H1 (cell line): ENCODE measurements around the gene EPHB3. TPM values are rescaled to one million over a fixed set of nuclear protein-coding genes. Genes with fewer than 3 reads are reported as not detected.
A peak's percentile ranks its signal among the peaks of the same experiment; 100 is the strongest.

Experiments
- CTCF ChIA-PET: fragments of 300-600 bp; sonication (Branson Sonifier 250); formaldehyde crosslinking; loops from one replicate; lab custom pipeline; 2021; ENCODE audit not compliant: partially characterized antibody; lab: Charles Lee
- POLR2A ChIA-PET: fragments of 300-600 bp; sonication (Branson Sonifier 250); formaldehyde crosslinking; loops from one replicate; lab custom pipeline; 2021; ENCODE audit warnings: inconsistent platforms; ENCODE audit not compliant: partially characterized antibody; lab: Charles Lee
- DNase-seq, 2 experiments: peaks; one replicate each; pipeline versions ENCODE4 v3.0.0 to v3.0.0-alpha.2; 2010 to 2022; ENCODE audit warnings: low spot score in 2 of 2, low read depth in 1 of 2, mixed read lengths in 1 of 2
- FAIRE-seq: peaks from 2 replicates; lab custom pipeline; 2011; peaks lifted over from hg19 to GRCh38; lab: Jason Lieb, UNC
- H2AFZ ChIP-seq: 2 replicates; pipeline ENCODE4 v1.8.1; 2012; ENCODE audit warnings: low read length, inconsistent platforms
- H2AK5ac ChIP-seq: 2 replicates; pipeline ENCODE4 v1.6.1; 2013; ENCODE audit warnings: low read depth, low read length
- H2BK120ac ChIP-seq: replicated peaks from 2 replicates; pipeline ENCODE3; 2013; ENCODE audit warnings: low read depth, low read length, inconsistent platforms
- H2BK12ac ChIP-seq: 2 replicates; pipeline ENCODE4 v1.6.1; 2013; ENCODE audit warnings: low read depth, low read length
- H2BK15ac ChIP-seq: 2 replicates; pipeline ENCODE4 v1.6.1; 2013; ENCODE audit warnings: low read length
- H2BK20ac ChIP-seq: 2 replicates; pipeline ENCODE4 v1.6.1; 2013; ENCODE audit warnings: low read length
- H2BK5ac ChIP-seq: 2 replicates; pipeline ENCODE4 v1.6.1; 2013; ENCODE audit warnings: low read depth, low read length
- H3K14ac ChIP-seq: 2 replicates; pipeline ENCODE4 v1.6.1; 2013; ENCODE audit warnings: inconsistent platforms; ENCODE audit not compliant: insufficient read length
- H3K18ac ChIP-seq: 2 replicates; pipeline ENCODE4 v1.6.1; 2013; ENCODE audit warnings: low read length; ENCODE audit errors: extremely low read depth
- H3K23ac ChIP-seq: 2 replicates; pipeline ENCODE4 v1.6.1; 2013; ENCODE audit warnings: inconsistent platforms; ENCODE audit not compliant: insufficient read length
- H3K23me2 ChIP-seq: 2 replicates; pipeline ENCODE4 v1.6.1; 2013; ENCODE audit warnings: low read depth, low read length
- H3K27ac ChIP-seq: 2 replicates; pipeline ENCODE4 v1.6.1; 2011; ENCODE audit warnings: low read depth, low read length, inconsistent platforms
- H3K27me3 ChIP-seq, 4 experiments: replicated peaks in 1 of 4; 1 replicate in 1 of 4; 2 replicates in 3 of 4; pipeline versions ENCODE4 v1.6.1 to v1.8.1; 2011 to 2013; ENCODE audit warnings: low read length in 3 of 4, mild to moderate bottlenecking in 3 of 4, inconsistent platforms in 2 of 4, mixed read lengths in 2 of 4, moderate library complexity in 1 of 4; ENCODE audit not compliant: control insufficient read depth in 3 of 4, insufficient read depth in 3 of 4; ENCODE audit errors: extremely low read depth in 1 of 4
- H3K36me3 ChIP-seq, 4 experiments: 2 replicates each; pipeline versions ENCODE4 v1.6.1 to v1.8.1; 2011 to 2013; ENCODE audit warnings: mild to moderate bottlenecking in 4 of 4, low read length in 3 of 4, moderate library complexity in 2 of 4, control low read depth in 1 of 4, inconsistent platforms in 1 of 4; ENCODE audit not compliant: insufficient read depth in 4 of 4, control insufficient read depth in 2 of 4
- H3K4ac ChIP-seq: replicated peaks from 2 replicates; pipeline ENCODE3; 2013; ENCODE audit warnings: low read length, low read depth, mixed read lengths, inconsistent platforms; ENCODE audit not compliant: insufficient read length
- H3K4me1 ChIP-seq, 4 experiments: replicated peaks in 1 of 4; 1 replicate in 1 of 4; 2 replicates in 3 of 4; pipeline versions ENCODE4 v1.6.1 to v1.8.1; 2011 to 2013; ENCODE audit warnings: low read length in 3 of 4, inconsistent platforms in 2 of 4, mixed read lengths in 1 of 4; ENCODE audit not compliant: insufficient read depth in 4 of 4, control insufficient read depth in 3 of 4
- H3K4me2 ChIP-seq, 2 experiments: 2 replicates each; pipeline versions ENCODE4 v1.6.1 to v1.8.1; 2011 to 2013; ENCODE audit warnings: low read depth in 2 of 2, low read length in 2 of 2, control low read depth in 1 of 2, inconsistent platforms in 1 of 2, mild to moderate bottlenecking in 1 of 2; ENCODE audit not compliant: insufficient read depth in 1 of 2
- H3K4me3 ChIP-seq, 4 experiments: fragments of 200-600, 300-600 bp in 1 of 4; sonication (generic), shearing (Covaris generic), sonication (Bioruptor Twin) in 1 of 4; 2 replicates each; pipeline versions ENCODE4 v1.5.1 to v1.8.1; 2011 to 2016; ENCODE audit warnings: low read length in 4 of 4, low read depth in 3 of 4, control low read depth in 2 of 4, inconsistent platforms in 2 of 4, mild to moderate bottlenecking in 2 of 4, mixed read lengths in 1 of 4, moderate library complexity in 1 of 4; ENCODE audit not compliant: insufficient read depth in 2 of 4; ENCODE audit errors: extremely low read depth in 1 of 4
- H3K56ac ChIP-seq: replicated peaks from 2 replicates; pipeline ENCODE3; 2013; ENCODE audit warnings: low read depth, mild to moderate bottlenecking, mixed read lengths, low read length, inconsistent platforms; ENCODE audit not compliant: insufficient read length
- H3K79me1 ChIP-seq: 2 replicates; pipeline ENCODE4 v1.6.1; 2013; ENCODE audit warnings: low read depth, low read length, control low read depth
- H3K79me2 ChIP-seq, 2 experiments: 2 replicates each; pipeline versions ENCODE4 v1.6.1 to v1.8.1; 2012 to 2013; ENCODE audit warnings: low read length in 2 of 2, mild to moderate bottlenecking in 2 of 2, inconsistent platforms in 1 of 2; ENCODE audit not compliant: insufficient read depth in 2 of 2, control insufficient read depth in 1 of 2
- H3K9ac ChIP-seq, 4 experiments: replicated peaks in 1 of 4; 1 replicate in 1 of 4; 2 replicates in 3 of 4; pipeline versions ENCODE4 v1.6.1 to v1.8.1; 2011 to 2013; ENCODE audit warnings: low read depth in 3 of 4, low read length in 3 of 4, control low read depth in 2 of 4, mild to moderate bottlenecking in 2 of 4, moderate library complexity in 2 of 4, inconsistent platforms in 1 of 4; ENCODE audit errors: extremely low read depth in 1 of 4
- H3K9me3 ChIP-seq, 2 experiments: 2 replicates each; pipeline versions ENCODE4 v1.6.1 to v1.8.1; 2012 to 2013; ENCODE audit warnings: mild to moderate bottlenecking in 2 of 2, moderate library complexity in 2 of 2, control low read depth in 1 of 2, inconsistent platforms in 1 of 2, low read depth in 1 of 2, low read length in 1 of 2, mixed read lengths in 1 of 2; ENCODE audit not compliant: insufficient read depth in 2 of 2
- H4K20me1 ChIP-seq, 2 experiments: replicated peaks in 1 of 2; 2 replicates each; pipeline versions ENCODE3 to v1.8.1; 2011 to 2013; ENCODE audit warnings: inconsistent platforms in 2 of 2, low read length in 2 of 2, mild to moderate bottlenecking in 1 of 2; ENCODE audit not compliant: insufficient read depth in 2 of 2, control insufficient read depth in 1 of 2
- H4K5ac ChIP-seq: 2 replicates; pipeline ENCODE4 v1.6.1; 2013; ENCODE audit warnings: low read length, low read depth, mixed read lengths, inconsistent platforms; ENCODE audit not compliant: insufficient read length
- H4K8ac ChIP-seq: 2 replicates; pipeline ENCODE4 v1.8.0; 2013; ENCODE audit warnings: mild to moderate bottlenecking, moderate library complexity, low read length, inconsistent platforms; ENCODE audit not compliant: insufficient read depth; ENCODE audit errors: extremely low read depth
- H4K91ac ChIP-seq: replicated peaks from 2 replicates; pipeline ENCODE3; 2013; ENCODE audit warnings: low read length, mixed read lengths, inconsistent platforms; ENCODE audit not compliant: insufficient read length
- ASH2L ChIP-seq: fragments of 200-600, 300-600 bp; sonication (generic); IDR thresholded peaks from one replicate; pipeline ENCODE4 v1.7.1; 2017; ENCODE audit warnings: low read length
- CBX5 ChIP-seq: fragments of 300-800, 300-1000 bp; sonication (generic); IDR thresholded peaks from 2 replicates; pipeline ENCODE4 v1.7.1; 2016; ENCODE audit warnings: antibody characterized with exemption, low read length, low read depth
- CREB1 ChIP-seq: IDR thresholded peaks from 2 replicates; pipeline ENCODE4 v1.6.1; 2012; ENCODE audit warnings: inconsistent platforms
- GABPA ChIP-seq: IDR thresholded peaks from 2 replicates; pipeline ENCODE4 v1.6.1; 2011; ENCODE audit warnings: mild to moderate bottlenecking, low read length, moderate library complexity, borderline replicate concordance; ENCODE audit not compliant: insufficient read depth
- HDAC6 ChIP-seq: IDR thresholded peaks from one replicate; pipeline ENCODE4 v1.7.1; 2012; ENCODE audit warnings: low read depth, mild to moderate bottlenecking, inconsistent platforms, low read length, moderate library complexity
- NANOG ChIP-seq: IDR thresholded peaks from 2 replicates; pipeline ENCODE4 v1.6.1; 2011; ENCODE audit warnings: low read length, low read depth, mild to moderate bottlenecking, inconsistent platforms; ENCODE audit not compliant: insufficient read depth, poor library complexity, severe bottlenecking
- RAD21 ChIP-seq, 2 experiments: IDR thresholded peaks in 1 of 2; conservative IDR thresholded peaks in 1 of 2; 2 replicates each; pipeline ENCODE4 v1.6.1; 2011; ENCODE audit warnings: low read depth in 2 of 2, low read length in 2 of 2, improper control_type of control experiment in 1 of 2, inconsistent platforms in 1 of 2, mild to moderate bottlenecking in 1 of 2, moderate library complexity in 1 of 2
- WGBS, 2 experiments: shearing (Covaris generic) in 1 of 2; methylation state at CpG; one replicate each; pipeline versions ENCODE4 v1.1.6 to v1.1.7; 2013 to 2015; ENCODE audit warnings: low lambda C conversion rate in 2 of 2, mixed read lengths in 2 of 2, inconsistent platforms in 1 of 2, low coverage in 1 of 2, missing lambda C conversion rate in 1 of 2; ENCODE audit not compliant: insufficient replicate concordance in 2 of 2, insufficient coverage in 1 of 2, insufficient read length in 1 of 2; ENCODE audit errors: extremely low coverage in 1 of 2, missing lambda C conversion rate in 1 of 2; 5-methylcytosine and 5-hydroxymethylcytosine counted together
- polyA plus RNA-seq, 7 experiments: library from polyadenylated mRNA; depleted of rRNA in 3 of 7; stranded (reverse) in 5 of 7; unstranded in 2 of 7; fragments of >200 nt in 5 of 7; fragments of 200-250 nt in 2 of 7; gene quantifications; 1 replicate in 5 of 7; 2 replicates in 1 of 7; 4 replicates in 1 of 7; pipeline versions ENCODE4 v1.2.1 to v1.2.3, GENCODE V29; 2011 to 2013; ENCODE audit warnings: missing spikeins in 2 of 7, mixed read lengths in 2 of 7
- total RNA-seq: library from RNA; stranded (reverse); fragmentation: NEBNext Ultra II Directional; extraction: Animal tissue kit (Norgen Biotek cat#: 25700); gene quantifications from 2 replicates; pipeline ENCODE4 v1.2.1, GENCODE V29; 2021
- TF ChIP-seq, protein P1 (sequence below), 3 experiments: IDR thresholded peaks; 1 replicate in 2 of 3; 2 replicates in 1 of 3; pipeline versions ENCODE4 v1.5.1 to v1.6.1; 2011; ENCODE audit warnings: low read length in 3 of 3, mild to moderate bottlenecking in 3 of 3, inconsistent platforms in 2 of 3, low read depth in 1 of 3, moderate library complexity in 1 of 3; ENCODE audit not compliant: insufficient read depth in 1 of 3; ENCODE audit errors: control extremely low read depth in 1 of 3

EPHB3 gene
- total and polyA plus RNA-seq, 2 of the 8 experiments (the other 6 are each of a cell fraction or from before 2014, with no cell fraction given): 0.41 to 0.91 TPM

DNA sequence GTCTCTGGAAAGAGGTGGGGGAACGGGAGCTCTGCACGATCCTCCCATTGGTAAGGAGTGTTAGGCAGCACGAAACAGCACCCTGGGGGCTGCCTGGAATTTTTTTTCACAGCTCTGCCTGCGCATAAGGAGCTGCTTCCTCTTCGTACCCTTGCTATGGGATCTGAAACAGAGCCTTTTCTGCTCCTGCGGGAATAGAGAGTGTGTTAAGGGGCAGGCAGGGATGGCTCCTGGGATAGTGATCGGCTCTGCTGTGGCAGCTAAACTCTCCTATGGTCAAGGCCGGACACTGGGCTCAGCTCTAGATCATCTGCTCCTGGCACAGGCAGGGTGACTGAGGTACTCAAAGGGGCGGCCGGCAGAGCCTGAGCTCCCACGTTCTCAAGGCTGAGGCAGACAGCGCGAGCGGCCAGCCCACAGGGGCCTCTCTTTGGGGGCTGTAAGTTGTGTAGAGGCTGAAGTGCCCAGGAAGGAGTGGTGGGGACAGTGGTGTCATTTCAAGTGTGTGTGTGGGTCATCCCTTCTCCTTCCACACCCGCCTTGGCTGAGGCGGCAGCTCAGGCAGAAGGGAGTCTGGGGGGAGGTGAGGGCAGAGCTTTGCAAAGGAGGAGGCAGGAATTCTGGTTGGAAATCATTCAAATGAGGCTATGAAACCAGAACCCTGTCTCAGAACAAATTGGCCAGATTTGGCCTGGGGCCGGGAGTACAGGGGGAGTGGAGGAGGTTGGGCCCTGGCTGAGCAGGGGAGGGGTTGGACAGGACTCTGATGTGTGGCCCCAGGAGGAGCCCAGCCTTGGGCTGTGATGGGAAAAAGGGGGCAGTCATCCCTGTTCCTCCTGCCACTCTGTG lies 31.0 kb downstream of the EPHB3 start:
- no peak overlapping the region for H4K5ac ChIP-seq
- no peak overlapping the region for H2BK20ac ChIP-seq
- H3K79me1 ChIP-seq: no peaks in the 10 kb centered on the region
- peaks cover 0 to 21% (median 20%) of the 10 kb centered on the region in 4 experiments; a peak in 6 of 7 replicates for H3K27me3 ChIP-seq
- FAIRE-seq (no peak), DNase-seq (no peak)
- no peak overlapping the region for H3K4me2 ChIP-seq
- H4K91ac ChIP-seq: no peak overlapping the region
- no peak overlapping the region for H3K23ac ChIP-seq
- H3K79me2 ChIP-seq: no peaks in the 10 kb centered on the region
- H3K4me1 ChIP-seq: peaks cover 4 to 40% (median 13%) of the 10 kb centered on the region in 4 experiments
- H3K9ac ChIP-seq: no peak overlapping the region
- no peak overlapping the region for H3K4me3 ChIP-seq
- H3K56ac ChIP-seq: no peak overlapping the region
- H2BK5ac ChIP-seq: no peak overlapping the region; the same call in 1 of the 2 replicates
- H2AFZ ChIP-seq: no peak overlapping the region
- WGBS, 2 experiments: 66% methylated on average over 17 of the region's 17 CpGs; no CpG with 5 or more reads in 1 of the 2 experiments
- H4K8ac ChIP-seq: peak overlapping the region; percentile 48; the same call in 1 of the 2 replicates
- ChIA-PET CTCF (interaction anchor here (0.7 to 4.1 kb wide), 15 partner anchors 9 to 301 kb away, joined by 3 to 22 read pairs (median 5); partner anchors contain the start of gene EPHB3), POLR2A (interaction anchor here (0.7 to 3.0 kb wide), 6 partner anchors 10 to 119 kb away, joined by 3 to 19 read pairs (median 4); partner anchors contain the start of gene MAGEF1)
- no peak overlapping the region for H2BK120ac ChIP-seq
- H2BK15ac ChIP-seq: no peak overlapping the region
- peaks cover 6% of the 10 kb centered on the region; the same call in 1 of the 2 replicates for H3K23me2 ChIP-seq
- no peaks in the 10 kb centered on the region for H3K9me3 ChIP-seq
- H3K18ac ChIP-seq: peak overlapping the region; percentile 73
- H2AK5ac ChIP-seq: no peak overlapping the region
- H3K4ac ChIP-seq: no peak overlapping the region
- H4K20me1 ChIP-seq: no peaks in the 10 kb centered on the region
- peak overlapping the region; percentile 52; the same call in 1 of the 2 replicates for H2BK12ac ChIP-seq
- no peak overlapping the region for H3K27ac ChIP-seq
- H3K36me3 ChIP-seq: no peaks in the 10 kb centered on the region
- no peak overlapping the region for H3K14ac ChIP-seq
- TF ChIP-seq CREB1: no peak
- TF ChIP-seq ASH2L: no peak
- TF ChIP-seq HDAC6: no peak
- TF ChIP-seq, protein P1, sequence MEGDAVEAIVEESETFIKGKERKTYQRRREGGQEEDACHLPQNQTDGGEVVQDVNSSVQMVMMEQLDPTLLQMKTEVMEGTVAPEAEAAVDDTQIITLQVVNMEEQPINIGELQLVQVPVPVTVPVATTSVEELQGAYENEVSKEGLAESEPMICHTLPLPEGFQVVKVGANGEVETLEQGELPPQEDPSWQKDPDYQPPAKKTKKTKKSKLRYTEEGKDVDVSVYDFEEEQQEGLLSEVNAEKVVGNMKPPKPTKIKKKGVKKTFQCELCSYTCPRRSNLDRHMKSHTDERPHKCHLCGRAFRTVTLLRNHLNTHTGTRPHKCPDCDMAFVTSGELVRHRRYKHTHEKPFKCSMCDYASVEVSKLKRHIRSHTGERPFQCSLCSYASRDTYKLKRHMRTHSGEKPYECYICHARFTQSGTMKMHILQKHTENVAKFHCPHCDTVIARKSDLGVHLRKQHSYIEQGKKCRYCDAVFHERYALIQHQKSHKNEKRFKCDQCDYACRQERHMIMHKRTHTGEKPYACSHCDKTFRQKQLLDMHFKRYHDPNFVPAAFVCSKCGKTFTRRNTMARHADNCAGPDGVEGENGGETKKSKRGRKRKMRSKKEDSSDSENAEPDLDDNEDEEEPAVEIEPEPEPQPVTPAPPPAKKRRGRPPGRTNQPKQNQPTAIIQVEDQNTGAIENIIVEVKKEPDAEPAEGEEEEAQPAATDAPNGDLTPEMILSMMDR (IDR thresholded peaks at IDR 0.05; ENCODE audit: control extremely low read depth in 1 of 3, insufficient read depth in 1 of 3, low read depth in 1 of 3, low read length in 3 of 3): no peak
- TF ChIP-seq GABPA: no peak
- no peak for TF ChIP-seq CBX5
- TF ChIP-seq RAD21 (IDR thresholded peaks at IDR 0.05 in 1 of 2, conservative IDR thresholded peaks at IDR 0.05 in 1 of 2; ENCODE audit: low read depth in 2 of 2, low read length in 2 of 2): no peak
- TF ChIP-seq NANOG: no peak
